ENCODE measurements around the gene ZNF365.
"Not testable (repeated sequence)": the region's sequence is repeated elsewhere in the genome, so short reads cannot be mapped to it uniquely, and the experiment has no call there.

Gene ZNF365

DNA sequence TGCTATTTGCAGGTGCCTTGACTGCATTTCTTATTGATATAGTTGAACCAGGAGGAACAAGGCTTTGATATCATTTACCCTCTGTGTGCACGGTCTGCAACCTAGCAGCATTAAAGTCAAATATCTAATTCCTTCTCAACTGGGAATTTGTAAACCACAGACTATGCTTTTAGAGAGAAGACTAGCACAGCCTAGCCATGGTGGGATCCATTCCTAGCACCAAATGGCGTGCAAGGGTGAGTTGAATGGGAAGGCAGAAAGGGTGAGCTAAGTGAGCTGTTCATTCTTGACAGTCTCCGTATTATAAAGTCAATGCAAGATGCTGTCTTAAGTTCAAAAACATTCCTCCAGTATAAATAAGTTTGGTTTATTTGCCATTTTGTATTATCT, 2.9 kb downstream of the ZNF365 start:
- DNase-seq (ENCODE audit: low read depth in 2 of 2, low spot score in 1 of 2), result no peak

GRCh38 chr10:62377966-62378365, 3.8 kb downstream of the ZNF365 start:
- DNase-seq (ENCODE audit: low read depth in 2 of 2, low spot score in 1 of 2), result no peak

- not testable (repeated sequence) for DNase-seq (ENCODE audit: low read depth in 2 of 2, low spot score in 1 of 2)
These were observed 4.7 kb downstream of the ZNF365 start for GRCh38 chr10:62378877-62379276.

DNA sequence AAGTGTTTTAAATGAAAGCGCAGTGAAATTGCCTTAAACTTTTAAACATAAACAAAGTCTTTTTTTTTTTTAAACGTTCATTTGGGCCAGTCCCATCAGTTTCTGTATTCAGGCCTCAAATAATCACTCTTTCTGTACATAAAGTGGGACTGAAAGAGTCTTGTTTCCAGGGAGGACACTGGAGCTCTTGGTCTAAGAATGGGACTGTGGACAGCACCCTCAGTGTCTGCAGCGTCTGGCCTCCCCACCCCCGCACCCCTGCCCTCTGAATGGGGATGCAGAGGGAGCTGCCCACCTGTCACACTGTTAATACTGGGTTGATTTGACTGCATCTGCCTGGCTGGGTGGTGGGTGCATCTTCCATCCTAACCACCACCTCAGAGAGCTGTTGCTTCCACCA, 5.2 kb downstream of the ZNF365 start:
- no peak for DNase-seq (ENCODE audit: low read depth in 2 of 2, low spot score in 1 of 2)

DNA sequence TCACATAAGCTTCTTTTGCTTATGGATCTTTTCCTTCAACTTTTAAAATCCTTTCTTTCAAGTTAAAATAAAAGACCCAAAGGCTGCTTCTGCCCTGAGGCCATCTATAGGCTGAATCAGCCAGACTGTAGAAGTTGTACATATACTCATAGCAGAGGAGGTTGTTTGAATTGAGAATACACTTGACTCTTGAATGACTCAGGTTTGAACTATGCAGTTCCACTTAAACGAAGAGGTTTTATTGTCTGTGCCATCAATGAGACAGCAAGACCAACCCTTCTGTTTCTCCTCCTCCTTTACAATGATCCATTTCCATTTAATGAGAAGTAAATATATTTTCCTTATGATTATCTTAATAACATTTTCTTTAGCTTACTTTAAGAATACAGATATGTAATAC, 5.8 kb downstream of the ZNF365 start:
- DNase-seq (ENCODE audit: low read depth in 2 of 2, low spot score in 1 of 2), result no peak

DNA sequence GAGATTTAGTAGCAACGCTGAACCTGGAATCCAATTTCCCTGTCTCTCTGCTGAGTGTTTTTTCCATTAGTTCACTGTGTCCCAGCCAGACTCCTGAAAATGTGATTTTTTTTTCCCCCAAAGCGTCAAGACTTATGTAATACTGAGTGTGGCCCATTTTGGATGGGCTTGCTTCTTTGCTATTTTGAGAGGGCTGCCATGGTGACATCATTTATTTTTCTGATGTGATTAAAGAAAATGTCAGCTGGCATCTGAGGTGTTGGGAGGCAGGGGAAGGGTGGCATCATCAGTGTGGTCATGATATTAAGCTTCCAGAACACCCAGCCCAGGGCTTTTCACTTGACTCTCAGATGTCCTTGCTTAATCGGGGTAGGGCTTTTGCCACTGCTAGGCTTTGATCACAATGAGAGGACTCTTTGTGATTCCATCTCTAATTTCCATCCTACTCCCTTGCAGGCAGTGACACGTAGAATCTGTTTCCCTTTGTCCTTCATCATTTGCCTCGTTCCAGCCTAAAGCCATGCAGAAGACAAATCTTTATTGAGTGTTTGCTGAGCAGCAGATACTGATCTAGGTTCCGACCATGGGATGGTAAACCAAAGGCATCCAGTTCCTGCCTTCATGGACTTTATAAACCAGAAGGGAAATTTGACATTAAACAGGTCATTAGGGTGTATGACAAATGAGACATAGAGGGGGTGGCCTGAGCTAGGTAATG, 7.4 kb downstream of the ZNF365 start:
- DNase-seq (ENCODE audit: low read depth in 2 of 2, low spot score in 1 of 2), result no peak

DNA sequence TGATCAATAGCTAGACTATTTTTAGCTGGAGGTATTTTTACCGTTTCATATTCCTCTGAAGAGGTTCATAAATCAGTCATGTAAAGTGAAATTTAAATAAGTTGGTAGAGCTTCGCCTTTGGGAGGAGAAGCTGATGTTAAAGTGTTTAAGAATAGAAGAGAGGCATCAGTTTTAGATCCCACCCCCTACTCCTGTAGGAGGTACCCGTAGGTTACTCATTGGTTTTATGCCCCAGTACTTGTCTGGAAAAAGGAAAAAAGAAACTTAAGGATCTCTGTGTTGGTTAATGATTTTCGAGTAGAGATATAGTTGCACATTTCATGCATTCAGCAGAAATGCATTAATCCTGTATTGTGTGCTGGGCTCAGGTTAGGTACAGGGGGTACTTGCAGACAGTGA, 8.7 kb downstream of the ZNF365 start:
- DNase-seq (ENCODE audit: low read depth in 2 of 2, low spot score in 1 of 2), result no peak

- DNase-seq (ENCODE audit: low read depth in 2 of 2, low spot score in 1 of 2), result peak in 1 of 2 donors; percentile 24
These were observed 9.9 kb downstream of the ZNF365 start for GRCh38 chr10:62384057-62384446.

- no peak for DNase-seq (ENCODE audit: low read depth in 2 of 2, low spot score in 1 of 2)
These were observed 10.4 kb downstream of the ZNF365 start for GRCh38 chr10:62384447-62385081.

DNA sequence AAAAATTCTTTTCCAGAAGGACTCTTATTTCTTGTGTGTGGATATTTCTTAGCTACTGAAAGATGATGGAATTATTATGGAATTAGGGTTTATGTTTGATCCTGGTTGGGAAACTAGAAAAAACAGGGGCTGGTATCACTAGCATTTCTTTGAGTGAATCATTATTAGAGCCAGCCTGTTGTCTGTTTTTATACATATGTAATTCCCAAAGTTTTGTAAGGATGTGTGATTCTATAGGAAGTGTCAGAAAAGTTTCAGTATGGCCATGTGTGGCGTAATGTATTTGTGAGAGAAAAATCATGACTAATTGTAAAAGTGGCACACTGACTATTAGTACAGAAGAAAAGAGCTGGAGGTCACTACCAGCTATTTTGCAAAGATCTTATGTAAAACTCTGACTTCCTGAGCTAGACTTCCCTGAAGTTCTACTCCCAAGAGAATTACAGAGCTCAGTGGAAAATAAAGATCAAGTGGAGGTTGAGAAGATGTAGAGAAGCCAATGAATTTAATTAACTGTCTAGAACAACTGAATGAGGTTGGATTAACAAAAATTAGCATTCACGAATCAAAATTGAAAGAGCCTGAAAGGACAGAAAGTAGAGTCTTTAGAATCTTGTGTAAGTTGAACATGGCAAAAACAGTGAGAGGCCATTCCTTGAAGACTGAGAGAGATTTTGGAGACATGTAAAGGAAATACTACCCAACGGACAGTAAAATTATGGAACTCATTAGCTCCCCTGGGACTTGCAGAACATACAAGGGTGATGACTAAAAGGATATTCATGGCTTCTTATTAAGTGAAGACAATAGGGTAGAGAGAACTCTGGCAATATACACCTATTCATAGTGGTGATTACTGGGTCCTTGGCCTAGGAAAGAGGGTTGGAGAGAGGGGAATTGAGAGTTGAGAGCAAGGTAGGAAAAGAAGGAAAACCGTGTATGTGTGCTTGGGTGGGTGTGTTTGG, 12.5 kb downstream of the ZNF365 start:
- no peak for DNase-seq (ENCODE audit: low read depth in 2 of 2, low spot score in 1 of 2)

GRCh38 chr10:62388328-62388727, 14.2 kb downstream of the ZNF365 start:
- DNase-seq (ENCODE audit: low read depth in 2 of 2, low spot score in 1 of 2), result no peak

GRCh38 chr10:62390497-62391176, 16.5 kb downstream of the ZNF365 start:
- no peak for DNase-seq (ENCODE audit: low read depth in 2 of 2, low spot score in 1 of 2)

DNA sequence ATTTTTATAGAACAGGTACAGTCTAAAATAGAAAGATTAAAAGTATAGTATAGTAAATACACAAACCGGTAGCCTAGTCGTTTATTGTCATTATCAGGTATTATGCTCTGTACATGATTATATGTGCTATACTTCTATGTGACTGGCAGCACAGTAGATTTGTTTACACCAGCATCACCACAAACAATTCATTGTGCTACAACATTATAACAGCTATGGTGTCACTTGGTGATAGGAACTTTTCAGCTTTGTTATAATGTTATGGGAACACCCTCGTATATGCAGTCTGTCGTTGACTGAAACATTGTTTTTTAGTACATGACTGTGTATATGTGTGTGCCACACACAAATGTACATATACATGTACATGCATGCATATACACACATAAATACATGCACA, 19.1 kb downstream of the ZNF365 start:
- DNase-seq (ENCODE audit: low read depth in 2 of 2, low spot score in 1 of 2), result no peak

DNA sequence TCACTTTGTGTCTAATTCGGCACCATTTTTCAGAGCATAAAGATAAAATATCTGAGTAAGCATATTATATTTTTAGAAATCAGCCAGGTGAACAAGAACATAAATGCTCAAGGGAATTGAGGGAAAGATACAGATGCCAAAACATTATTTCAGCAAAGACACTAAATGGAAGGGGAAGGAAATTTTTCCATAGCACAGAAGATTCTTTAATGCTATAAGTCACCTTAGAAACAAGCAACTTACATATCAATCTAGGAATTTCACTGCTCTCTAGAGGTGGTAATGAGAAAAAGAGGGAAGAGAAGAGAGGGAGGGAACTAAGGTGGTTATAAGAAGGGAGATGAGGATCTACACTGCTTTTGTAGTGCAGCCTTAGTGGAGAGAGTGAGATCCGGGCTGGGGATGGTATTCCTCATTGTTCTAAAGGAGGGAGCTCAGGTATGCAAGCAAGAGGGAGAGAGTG, 20.4 kb downstream of the ZNF365 start:
- DNase-seq (ENCODE audit: low read depth in 2 of 2, low spot score in 1 of 2), result no peak

DNA sequence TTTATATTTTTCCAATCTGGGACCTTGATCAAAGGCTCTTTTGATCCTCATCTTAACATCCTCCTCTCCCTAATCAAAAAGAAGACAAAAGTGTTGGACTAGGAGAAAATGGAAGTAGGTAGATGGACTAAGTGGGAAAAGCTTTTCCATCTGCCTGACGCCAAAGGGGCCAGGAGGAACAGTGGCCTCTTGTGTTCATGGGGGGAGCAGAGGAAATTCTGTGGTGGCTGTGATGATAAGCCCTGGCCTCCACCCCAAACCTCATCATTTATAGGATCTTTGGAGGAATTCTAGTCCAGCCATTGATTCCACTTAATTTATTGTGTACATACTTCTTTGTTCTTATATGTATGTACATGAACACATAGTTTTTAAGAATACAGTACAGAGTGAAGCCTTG, 21.7 kb downstream of the ZNF365 start:
- no peak for DNase-seq (ENCODE audit: low read depth in 2 of 2, low spot score in 1 of 2)

GRCh38 chr10:62396864-62397263, 22.7 kb downstream of the ZNF365 start:
- DNase-seq (ENCODE audit: low read depth in 2 of 2, low spot score in 1 of 2), result no peak

GRCh38 chr10:62399211-62399610, 25.0 kb downstream of the ZNF365 start:
- DNase-seq (ENCODE audit: low read depth in 2 of 2, low spot score in 1 of 2), result no peak

GRCh38 chr10:62402508-62402907, 28.3 kb downstream of the ZNF365 start:
- DNase-seq (ENCODE audit: low read depth in 2 of 2, low spot score in 1 of 2), result no peak

DNA sequence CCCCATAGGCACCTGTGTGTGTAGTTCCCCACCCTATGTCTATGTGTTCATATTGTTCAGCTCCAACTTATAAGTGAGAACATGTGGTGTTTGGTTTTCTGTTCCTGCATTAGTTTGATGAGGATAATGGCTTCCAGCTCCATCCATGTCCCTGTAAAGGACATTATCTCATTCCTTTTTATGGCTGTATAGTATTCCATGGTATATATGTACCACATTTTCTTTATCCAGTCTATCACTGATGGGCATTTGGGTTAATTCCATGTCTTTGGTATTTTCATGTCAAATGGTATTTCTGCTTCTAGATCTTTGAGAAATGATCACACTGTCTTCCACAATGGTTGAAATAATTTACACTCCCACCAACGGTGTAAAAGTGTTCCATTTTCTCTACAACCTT, 36.4 kb downstream of the ZNF365 start:
- not testable (repeated sequence) for DNase-seq (ENCODE audit: low read depth in 2 of 2, low spot score in 1 of 2)

GRCh38 chr10:62410934-62411333, 36.8 kb downstream of the ZNF365 start:
- not testable (repeated sequence) for DNase-seq (ENCODE audit: low read depth in 2 of 2, low spot score in 1 of 2)

GRCh38 chr10:62413048-62413447, 38.9 kb downstream of the ZNF365 start:
- DNase-seq (ENCODE audit: low read depth in 2 of 2, low spot score in 1 of 2), result no peak
